ENCODE data around the gene CHAT. TPM values are rescaled to one million over a fixed set of nuclear protein-coding genes. Genes with fewer than 3 reads are reported as not detected.

The CHAT gene
- total RNA-seq, 4 donors from 2014 or later: not detected

GRCh38 chr10:49642311-49642710 lies 28.5 kb downstream of the CHAT start:
- intact Hi-C loops (cut with DNase I): no loop called here
- H3K4me3 ChIP-seq: no peak overlapping the region
- H3K9me3 ChIP-seq: no peaks in the 10 kb centered on the region
- DNase-seq: no peak
- WGBS, 2 donors: 78% methylated on average over 1 of the region's 3 CpGs; no CpG with 5 or more reads in 1 of the 2 donors
- H3K36me3 ChIP-seq: no peaks in the 10 kb centered on the region
- TF ChIP-seq POLR2A (IDR thresholded peaks at IDR 0.05): no peak
- TF ChIP-seq, protein P1, sequence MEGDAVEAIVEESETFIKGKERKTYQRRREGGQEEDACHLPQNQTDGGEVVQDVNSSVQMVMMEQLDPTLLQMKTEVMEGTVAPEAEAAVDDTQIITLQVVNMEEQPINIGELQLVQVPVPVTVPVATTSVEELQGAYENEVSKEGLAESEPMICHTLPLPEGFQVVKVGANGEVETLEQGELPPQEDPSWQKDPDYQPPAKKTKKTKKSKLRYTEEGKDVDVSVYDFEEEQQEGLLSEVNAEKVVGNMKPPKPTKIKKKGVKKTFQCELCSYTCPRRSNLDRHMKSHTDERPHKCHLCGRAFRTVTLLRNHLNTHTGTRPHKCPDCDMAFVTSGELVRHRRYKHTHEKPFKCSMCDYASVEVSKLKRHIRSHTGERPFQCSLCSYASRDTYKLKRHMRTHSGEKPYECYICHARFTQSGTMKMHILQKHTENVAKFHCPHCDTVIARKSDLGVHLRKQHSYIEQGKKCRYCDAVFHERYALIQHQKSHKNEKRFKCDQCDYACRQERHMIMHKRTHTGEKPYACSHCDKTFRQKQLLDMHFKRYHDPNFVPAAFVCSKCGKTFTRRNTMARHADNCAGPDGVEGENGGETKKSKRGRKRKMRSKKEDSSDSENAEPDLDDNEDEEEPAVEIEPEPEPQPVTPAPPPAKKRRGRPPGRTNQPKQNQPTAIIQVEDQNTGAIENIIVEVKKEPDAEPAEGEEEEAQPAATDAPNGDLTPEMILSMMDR (IDR thresholded peaks at IDR 0.05): no peak
- H3K27me3 ChIP-seq: peaks cover 0 to 54% (median 0%) of the 10 kb centered on the region in 4 donors
- no peaks in the 10 kb centered on the region for H3K4me1 ChIP-seq
- no peak overlapping the region for H3K27ac ChIP-seq

DNA sequence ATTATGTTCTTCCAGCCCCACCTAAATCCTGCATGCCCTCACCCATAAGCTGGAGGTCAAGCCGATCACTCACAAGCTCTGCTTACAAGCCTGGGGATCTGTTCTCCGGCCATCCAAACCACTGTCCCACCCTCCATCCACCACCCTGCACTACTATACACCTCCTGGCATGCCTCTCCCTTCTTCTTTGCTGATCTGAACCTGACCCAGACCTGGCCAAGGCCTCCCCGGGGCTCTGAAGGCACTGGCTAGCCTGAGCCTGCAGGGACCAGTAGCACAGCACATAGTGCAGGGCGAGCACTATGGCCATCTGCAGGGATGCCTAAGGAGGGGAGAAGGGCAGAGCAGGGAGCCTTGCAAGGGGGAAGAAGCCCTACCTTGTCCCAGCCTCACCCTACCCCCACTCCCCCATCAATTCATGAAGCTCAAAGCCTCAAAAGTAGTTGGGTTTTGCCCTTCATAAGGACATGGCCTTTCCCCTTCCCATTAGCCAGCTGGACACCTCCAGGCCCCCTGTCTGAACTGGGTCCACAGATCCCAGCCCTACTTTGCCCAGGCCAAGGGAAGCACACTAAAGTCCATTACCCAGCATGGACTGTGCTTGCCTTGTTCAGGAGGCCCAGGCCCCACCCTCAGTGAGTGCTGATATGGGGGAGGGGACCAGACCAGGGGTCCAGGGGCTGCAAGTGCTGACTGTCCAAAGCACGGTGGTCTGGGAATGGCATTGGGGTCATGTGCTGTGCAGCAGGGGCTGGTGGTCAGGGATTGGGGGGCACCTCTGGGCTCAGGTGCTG lies 29.6 kb downstream of the CHAT start:
- intact Hi-C loops (cut with DNase I): no loop called here
- Histone ChIP-seq H3K4me3 (no peak overlapping the region), H3K27ac (no peak overlapping the region), H3K4me1 (no peaks in the 10 kb centered on the region), H3K9me3 (no peaks in the 10 kb centered on the region), H3K27me3 (peaks cover 0 to 59% (median 0%) of the 10 kb centered on the region in 4 donors), H3K36me3 (no peaks in the 10 kb centered on the region)
- TF ChIP-seq POLR2A (IDR thresholded peaks at IDR 0.05): no peak
- TF ChIP-seq, protein P1 (IDR thresholded peaks at IDR 0.05): no peak
- no peak for DNase-seq
- WGBS, 2 donors: 72 to 81% methylated on average over 3 to 5 of the region's 5 CpGs

- no peak for TF ChIP-seq POLR2A (IDR thresholded peaks at IDR 0.05)
- TF ChIP-seq, protein P1 (IDR thresholded peaks at IDR 0.05): no peak
- Histone ChIP-seq H3K9me3 (no peaks in the 10 kb centered on the region), H3K4me1 (no peaks in the 10 kb centered on the region), H3K27me3 (peaks cover 0 to 61% (median 0%) of the 10 kb centered on the region in 4 donors), H3K36me3 (no peaks in the 10 kb centered on the region), H3K4me3 (no peak overlapping the region), H3K27ac (no peak overlapping the region)
- no peak for DNase-seq
- 60 to 66% methylated on average over 5 to 6 of the region's 7 CpGs for WGBS, 2 donors
- intact Hi-C loops (cut with DNase I): no loop called here
These were observed 30.3 kb downstream of the CHAT start for GRCh38 chr10:49644035-49644646.

DNA sequence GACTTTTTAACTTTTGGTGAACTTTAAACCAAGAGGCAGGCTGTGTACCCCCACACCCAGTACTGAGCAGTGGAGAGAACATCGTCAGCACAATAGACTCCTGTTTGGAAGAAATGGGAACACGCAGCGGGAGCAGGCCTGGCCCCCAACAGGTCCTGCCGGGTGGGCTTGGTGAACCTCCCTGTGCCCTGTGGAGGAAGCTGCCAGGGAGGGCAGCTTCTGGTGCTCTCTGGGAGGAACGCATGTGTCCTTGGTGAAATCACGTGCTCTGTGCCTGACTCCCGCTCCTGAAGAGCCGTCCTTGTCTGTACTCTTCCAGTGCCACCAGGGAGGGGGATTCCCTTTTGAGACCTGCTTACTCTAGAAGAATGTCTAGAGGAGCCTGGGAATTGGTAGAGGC lies 31.6 kb downstream of the CHAT start:
- Histone ChIP-seq H3K27ac (no peak overlapping the region), H3K27me3 (peaks cover 0 to 68% (median 0%) of the 10 kb centered on the region in 4 donors), H3K4me1 (no peaks in the 10 kb centered on the region), H3K4me3 (no peak overlapping the region), H3K9me3 (no peaks in the 10 kb centered on the region), H3K36me3 (no peaks in the 10 kb centered on the region)
- TF ChIP-seq, protein P1 (IDR thresholded peaks at IDR 0.05): no peak
- no peak for TF ChIP-seq POLR2A (IDR thresholded peaks at IDR 0.05)
- intact Hi-C loops (cut with DNase I): no loop called here
- WGBS, 2 donors: 75 to 80% methylated on average over 3 to 5 of the region's 8 CpGs
- no peak for DNase-seq

Measured in esophagus squamous epithelium (tissue), 5 donors.